K562 (cell line): Measurements from ENCODE around the gene IL6R. TPM values are rescaled to one million over a fixed set of nuclear protein-coding genes. Genes with fewer than 3 reads are reported as not detected.
A peak's percentile ranks its signal among the peaks of the same experiment; 100 is the strongest.

Source experiments
- CSDE1 ChIP-seq, 2 experiments: fragments of 450-650 bp; IDR thresholded peaks; 2 replicates each; pipeline ENCODE4 v1.6.1; 2016; ENCODE audit warnings: mild to moderate bottlenecking in 1 of 2
- CXXC5 ChIP-seq: fragments of 250-450 bp; sonication (Bioruptor Pico); IDR thresholded peaks from 2 replicates; pipeline ENCODE4 v1.8.0; 2022; ENCODE audit warnings: inconsistent platforms, mild to moderate bottlenecking, moderate library complexity
- GTF2E2 ChIP-seq: fragments of 200-800 bp; sonication (Bioruptor generic); IDR thresholded peaks from 2 replicates; pipeline ENCODE4 v1.6.1; 2016; ENCODE audit warnings: missing genetic modification characterization, missing compliant biosample characterization
- HMG20A ChIP-seq: fragments of 450-650 bp; formaldehyde crosslinking; conservative IDR thresholded peaks from 2 replicates; pipeline ENCODE4 v1.4.0; 2020; ENCODE audit warnings: mild to moderate bottlenecking, mixed read lengths
- HMG20B ChIP-seq: fragments of 250-450 bp; sonication (Bioruptor Pico); IDR thresholded peaks from 2 replicates; pipeline ENCODE4 v1.5.0; 2021; ENCODE audit warnings: mild to moderate bottlenecking
- MCM3 ChIP-seq: fragments of 450-650 bp; IDR thresholded peaks from 2 replicates; pipeline ENCODE4 v1.6.1; 2016
- MYC ChIP-seq, 2 experiments: fragments of 250-450 bp in 1 of 2; sonication (Bioruptor Pico) in 1 of 2; IDR thresholded peaks; 2 replicates each; pipeline versions ENCODE4 v1.5.1 to v1.6.1; 2012 to 2021; ENCODE audit warnings: low read depth in 2 of 2, borderline replicate concordance in 1 of 2, improper control_type of control experiment in 1 of 2, low read length in 1 of 2, mild to moderate bottlenecking in 1 of 2, moderate library complexity in 1 of 2
- PHF20 ChIP-seq: fragments of 450-650 bp; IDR thresholded peaks from 2 replicates; pipeline ENCODE4 v1.6.1; 2018; ENCODE audit not compliant: partially characterized antibody
- PYGO2 ChIP-seq: fragments of 450-650 bp; IDR thresholded peaks from 2 replicates; pipeline ENCODE4 v1.6.1; 2016; ENCODE audit warnings: mild to moderate bottlenecking, missing genetic modification characterization, moderate library complexity, missing compliant biosample characterization
- RAD21 ChIP-seq, 2 experiments: fragments of 250-450 bp in 1 of 2; fragments of 450-650 bp in 1 of 2; sonication (Bioruptor Pico) in 1 of 2; formaldehyde crosslinking in 1 of 2; IDR thresholded peaks in 1 of 2; conservative IDR thresholded peaks in 1 of 2; 2 replicates each; pipeline versions ENCODE4 v1.4.0 to v1.8.0; 2020 to 2022; ENCODE audit warnings: mild to moderate bottlenecking in 2 of 2, moderate library complexity in 1 of 2
- SIN3A ChIP-seq, 2 experiments: fragments of 150-350 bp in 1 of 2; IDR thresholded peaks; 2 replicates each; pipeline ENCODE4 v1.6.1; 2011 to 2016; ENCODE audit warnings: borderline replicate concordance in 2 of 2, low read depth in 2 of 2, low read length in 2 of 2, mild to moderate bottlenecking in 2 of 2, moderate library complexity in 2 of 2; ENCODE audit not compliant: control insufficient read depth in 1 of 2
- ZFPM2 ChIP-seq: fragments of 250-450 bp; sonication (Bioruptor Pico); IDR thresholded peaks from 2 replicates; pipeline ENCODE4 v1.5.1; 2022; ENCODE audit warnings: mild to moderate bottlenecking
- ZNF146 ChIP-seq: IDR thresholded peaks from one replicate; pipeline ENCODE4 v1.6.1; 2018; ENCODE audit warnings: missing compliant biosample characterization; ENCODE audit not compliant: unreplicated experiment
- ZNF707 ChIP-seq: fragments of 250-450 bp; sonication (Bioruptor Pico); conservative IDR thresholded peaks from 2 replicates; pipeline ENCODE4 v1.8.0; 2022; ENCODE audit warnings: inconsistent platforms, mild to moderate bottlenecking, moderate library complexity
- ZNF764 ChIP-seq: fragments of 250-450 bp; sonication (Bioruptor Pico); IDR thresholded peaks from 2 replicates; pipeline ENCODE4 v1.4.0; 2020; ENCODE audit warnings: low read depth, mild to moderate bottlenecking, moderate library complexity
- ZNF766 ChIP-seq: fragments of 200-800 bp; sonication (Bioruptor generic); conservative IDR thresholded peaks from 2 replicates; pipeline ENCODE4 v1.6.1; 2016; ENCODE audit warnings: missing genetic modification characterization, missing compliant biosample characterization
- polyA plus RNA-seq, 8 experiments: library from polyadenylated mRNA; depleted of rRNA in 4 of 8; stranded (reverse) in 5 of 8; unstranded in 3 of 8; fragments of >200 nt; fragmentation: Nextera tagmentation in 2 of 8; fragmentation: Illumina TruSeq in 1 of 8; extraction: Ambion mirVana in 2 of 8; extraction: Trizol in 1 of 8; gene quantifications; 2 replicates each; pipeline versions ENCODE4 v1.2.1 to v1.2.3, GENCODE V29; 2011 to 2014; ENCODE audit warnings: inconsistent platforms in 1 of 8, missing spikeins in 1 of 8
- total RNA-seq, 7 experiments: library from RNA; depleted of rRNA in 6 of 7; stranded (reverse); fragments of >200 nt in 6 of 7; fragmentation: Illumina TruSeq in 2 of 7; extraction: Trizol in 2 of 7; gene quantifications; 2 replicates each; pipeline versions ENCODE4 v1.2.1 to v1.2.3, GENCODE V29; 2011 to 2021; ENCODE audit warnings: low replicate concordance in 1 of 7
- TF ChIP-seq, protein P1 (sequence below): fragments of 450-650 bp; IDR thresholded peaks from 2 replicates; pipeline ENCODE4 v1.6.1; 2016; ENCODE audit warnings: mild to moderate bottlenecking
- TF ChIP-seq, protein P2 (sequence below), 2 experiments: IDR thresholded peaks; 2 replicates each; pipeline ENCODE4 v1.6.1; 2012; ENCODE audit warnings: improper control_type of control experiment in 2 of 2, low read depth in 2 of 2, low read length in 2 of 2, borderline replicate concordance in 1 of 2

IL6R gene
- total and polyA plus RNA-seq, 9 of the 15 experiments (the other 6 are each of a cell fraction or from before 2014, with no cell fraction given): 0.05 to 1.1 (median 0.11) TPM; not detected in 2

DNA sequence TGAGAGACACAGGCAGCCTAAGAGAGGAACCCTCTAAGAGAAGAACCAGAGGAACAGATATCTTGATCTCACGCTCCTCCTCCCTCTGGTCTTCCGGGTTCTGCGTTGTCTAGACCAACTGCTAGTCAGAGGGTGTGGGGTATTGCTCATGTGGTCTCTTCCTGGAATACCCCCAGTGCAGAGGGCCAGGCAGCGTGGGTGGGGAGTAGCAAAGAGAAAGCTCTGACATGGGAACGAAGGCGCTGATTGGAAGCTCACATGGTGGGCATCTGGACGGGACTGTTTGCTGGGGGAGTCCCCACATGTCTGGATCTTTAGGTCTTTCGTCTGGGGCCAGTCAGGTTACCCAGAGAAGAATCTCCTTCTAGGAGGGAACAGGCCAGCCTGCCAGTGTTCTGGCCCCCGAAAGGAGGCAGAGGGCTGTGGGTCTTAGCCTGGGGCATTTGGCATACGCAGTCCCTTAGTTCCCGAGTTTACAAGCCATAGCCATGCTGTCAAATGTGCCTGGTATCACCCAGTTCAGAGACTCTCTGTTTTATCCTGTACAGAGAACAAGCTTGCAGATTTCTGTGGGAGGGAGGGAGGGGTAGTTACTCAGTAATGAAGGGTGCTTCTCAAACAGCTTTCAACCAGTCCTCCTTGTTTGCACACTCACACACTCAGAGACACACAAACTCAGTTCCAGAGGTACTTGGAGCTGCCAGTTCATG, 18.3 kb upstream of the IL6R start (continued):
- TF ChIP-seq, protein P1, sequence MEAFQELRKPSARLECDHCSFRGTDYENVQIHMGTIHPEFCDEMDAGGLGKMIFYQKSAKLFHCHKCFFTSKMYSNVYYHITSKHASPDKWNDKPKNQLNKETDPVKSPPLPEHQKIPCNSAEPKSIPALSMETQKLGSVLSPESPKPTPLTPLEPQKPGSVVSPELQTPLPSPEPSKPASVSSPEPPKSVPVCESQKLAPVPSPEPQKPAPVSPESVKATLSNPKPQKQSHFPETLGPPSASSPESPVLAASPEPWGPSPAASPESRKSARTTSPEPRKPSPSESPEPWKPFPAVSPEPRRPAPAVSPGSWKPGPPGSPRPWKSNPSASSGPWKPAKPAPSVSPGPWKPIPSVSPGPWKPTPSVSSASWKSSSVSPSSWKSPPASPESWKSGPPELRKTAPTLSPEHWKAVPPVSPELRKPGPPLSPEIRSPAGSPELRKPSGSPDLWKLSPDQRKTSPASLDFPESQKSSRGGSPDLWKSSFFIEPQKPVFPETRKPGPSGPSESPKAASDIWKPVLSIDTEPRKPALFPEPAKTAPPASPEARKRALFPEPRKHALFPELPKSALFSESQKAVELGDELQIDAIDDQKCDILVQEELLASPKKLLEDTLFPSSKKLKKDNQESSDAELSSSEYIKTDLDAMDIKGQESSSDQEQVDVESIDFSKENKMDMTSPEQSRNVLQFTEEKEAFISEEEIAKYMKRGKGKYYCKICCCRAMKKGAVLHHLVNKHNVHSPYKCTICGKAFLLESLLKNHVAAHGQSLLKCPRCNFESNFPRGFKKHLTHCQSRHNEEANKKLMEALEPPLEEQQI: no peak
- TF ChIP-seq MYC (IDR thresholded peaks at IDR 0.05; ENCODE audit: low read depth, low read length): peak; percentile 29; the same call in 1 of the 2 replicates
- TF ChIP-seq MYC (CRISPR knock-in tag; IDR thresholded peaks at IDR 0.05; ENCODE audit: borderline replicate concordance, low read depth): no peak
- TF ChIP-seq ZNF766 (CRISPR knock-in tag): no peak
- no peak for TF ChIP-seq SIN3A (IDR thresholded peaks at IDR 0.05; ENCODE audit: borderline replicate concordance in 2 of 2, control insufficient read depth in 1 of 2, low read depth in 2 of 2, low read length in 2 of 2)
- TF ChIP-seq CSDE1 (IDR thresholded peaks at IDR 0.05): no peak
- TF ChIP-seq ZNF764 (CRISPR knock-in tag): no peak
- no peak for TF ChIP-seq ZFPM2
- TF ChIP-seq MCM3: no peak
- TF ChIP-seq RAD21 (CRISPR knock-in tag; conservative IDR thresholded peaks at IDR 0.05 in 1 of 2, IDR thresholded peaks at IDR 0.05 in 1 of 2): 0 out of 4 replicates have a peak, but pooled peaks of 1 of the 2 experiments have one; percentile 1
- peak; percentile 53; the same call in 1 of the 2 replicates for TF ChIP-seq CXXC5 (CRISPR knock-in tag)
- TF ChIP-seq PHF20: no peak
- no peak for TF ChIP-seq GTF2E2 (tag)
- no peak for TF ChIP-seq ZNF146 (CRISPR knock-in tag)
- TF ChIP-seq ZNF707 (CRISPR knock-in tag): no peak
- no peak for TF ChIP-seq HMG20B (CRISPR knock-in tag)
- TF ChIP-seq HMG20A (CRISPR knock-in tag): no peak
- TF ChIP-seq, protein P2, sequence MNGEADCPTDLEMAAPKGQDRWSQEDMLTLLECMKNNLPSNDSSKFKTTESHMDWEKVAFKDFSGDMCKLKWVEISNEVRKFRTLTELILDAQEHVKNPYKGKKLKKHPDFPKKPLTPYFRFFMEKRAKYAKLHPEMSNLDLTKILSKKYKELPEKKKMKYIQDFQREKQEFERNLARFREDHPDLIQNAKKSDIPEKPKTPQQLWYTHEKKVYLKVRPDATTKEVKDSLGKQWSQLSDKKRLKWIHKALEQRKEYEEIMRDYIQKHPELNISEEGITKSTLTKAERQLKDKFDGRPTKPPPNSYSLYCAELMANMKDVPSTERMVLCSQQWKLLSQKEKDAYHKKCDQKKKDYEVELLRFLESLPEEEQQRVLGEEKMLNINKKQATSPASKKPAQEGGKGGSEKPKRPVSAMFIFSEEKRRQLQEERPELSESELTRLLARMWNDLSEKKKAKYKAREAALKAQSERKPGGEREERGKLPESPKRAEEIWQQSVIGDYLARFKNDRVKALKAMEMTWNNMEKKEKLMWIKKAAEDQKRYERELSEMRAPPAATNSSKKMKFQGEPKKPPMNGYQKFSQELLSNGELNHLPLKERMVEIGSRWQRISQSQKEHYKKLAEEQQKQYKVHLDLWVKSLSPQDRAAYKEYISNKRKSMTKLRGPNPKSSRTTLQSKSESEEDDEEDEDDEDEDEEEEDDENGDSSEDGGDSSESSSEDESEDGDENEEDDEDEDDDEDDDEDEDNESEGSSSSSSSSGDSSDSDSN (IDR thresholded peaks at IDR 0.05; ENCODE audit: borderline replicate concordance in 1 of 2, low read depth in 2 of 2, low read length in 2 of 2): no peak
- TF ChIP-seq PYGO2 (tag): no peak
